Stimulated activated CD4-positive, alpha-beta T cell treated with anti-CD3 and anti-CD28 coated beads, Interleukin-2, amount 100 ng/mL, for 24 hours (primary cell): ENCODE results near the gene SPSB2.

Source experiments
- DNase-seq, 2 donors: peaks; one replicate each; pipeline ENCODE4 v3.0.0-alpha.2; 2020

Gene SPSB2

DNA sequence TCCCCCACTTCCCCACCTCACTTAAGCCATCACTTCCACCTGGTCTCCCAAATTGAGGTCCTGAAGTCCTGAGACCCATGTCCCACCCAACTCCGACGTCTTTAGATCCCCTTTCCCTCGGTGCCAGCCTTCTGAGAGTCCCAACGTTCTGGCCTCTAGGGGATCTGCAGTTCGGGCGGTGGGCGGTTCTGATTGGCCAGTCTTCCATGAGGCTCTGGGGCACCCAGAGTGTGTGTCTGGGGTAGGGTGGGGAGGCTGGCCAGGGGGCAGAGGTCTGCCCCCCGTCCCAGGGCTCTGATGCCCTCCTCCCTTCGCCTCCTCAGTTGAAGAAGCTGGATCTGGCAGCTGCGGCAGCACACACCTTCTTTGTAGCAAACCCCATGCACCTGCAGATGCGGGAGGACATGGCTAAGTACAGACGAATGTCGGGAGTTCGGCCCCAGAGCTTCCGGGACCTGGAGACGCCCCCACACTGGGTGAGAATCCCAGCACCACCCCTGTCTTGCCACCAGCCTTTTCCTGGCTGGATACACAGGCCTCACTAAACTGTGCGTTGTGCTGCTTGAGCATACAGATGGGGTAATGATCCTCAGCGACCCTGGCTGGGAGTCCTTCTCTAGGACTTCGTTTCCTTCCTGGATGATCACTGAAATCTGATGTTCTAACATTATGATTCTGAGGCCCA lies 43.4 kb downstream of the SPSB2 start:
- DNase-seq: no peak

DNA sequence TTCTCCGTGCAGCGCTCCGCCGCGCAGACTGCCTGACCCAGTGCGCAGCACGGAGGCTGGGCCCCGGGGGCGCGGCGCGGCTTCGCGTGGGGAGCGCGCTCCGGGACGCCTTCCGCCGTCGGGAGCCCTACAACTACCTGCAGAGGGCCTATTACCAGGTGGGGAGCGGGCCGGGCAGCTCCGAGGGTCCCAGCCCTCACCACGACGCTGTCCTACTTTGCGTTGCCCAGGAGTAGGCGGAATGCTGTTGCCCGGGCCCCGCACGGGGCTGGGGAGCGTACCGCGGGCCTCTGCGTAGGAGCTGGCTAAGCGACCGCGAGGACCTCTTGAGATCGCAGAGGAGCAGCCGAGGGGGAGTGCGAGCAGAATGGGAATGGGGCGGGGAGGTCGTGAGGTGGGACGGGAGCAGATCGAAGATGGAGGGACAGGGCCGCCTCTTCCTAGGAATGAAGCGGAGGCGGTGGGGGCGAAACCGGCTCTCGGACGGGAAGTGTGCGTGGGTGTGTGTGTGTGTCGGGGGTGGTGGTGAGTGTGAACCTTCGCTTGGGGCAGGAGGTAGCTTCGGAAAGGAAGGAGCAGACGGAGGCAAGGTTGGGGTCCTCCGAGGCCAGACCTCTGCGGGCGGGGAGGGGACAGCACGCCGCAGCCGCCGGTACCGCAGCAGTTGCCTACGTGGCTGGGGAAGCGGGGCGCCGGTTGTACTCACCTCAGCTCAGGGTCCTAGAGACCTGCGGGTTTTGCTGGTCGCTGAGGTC lies 44.1 kb downstream of the SPSB2 start:
- DNase-seq: peak; percentile 39 to 51

DNA sequence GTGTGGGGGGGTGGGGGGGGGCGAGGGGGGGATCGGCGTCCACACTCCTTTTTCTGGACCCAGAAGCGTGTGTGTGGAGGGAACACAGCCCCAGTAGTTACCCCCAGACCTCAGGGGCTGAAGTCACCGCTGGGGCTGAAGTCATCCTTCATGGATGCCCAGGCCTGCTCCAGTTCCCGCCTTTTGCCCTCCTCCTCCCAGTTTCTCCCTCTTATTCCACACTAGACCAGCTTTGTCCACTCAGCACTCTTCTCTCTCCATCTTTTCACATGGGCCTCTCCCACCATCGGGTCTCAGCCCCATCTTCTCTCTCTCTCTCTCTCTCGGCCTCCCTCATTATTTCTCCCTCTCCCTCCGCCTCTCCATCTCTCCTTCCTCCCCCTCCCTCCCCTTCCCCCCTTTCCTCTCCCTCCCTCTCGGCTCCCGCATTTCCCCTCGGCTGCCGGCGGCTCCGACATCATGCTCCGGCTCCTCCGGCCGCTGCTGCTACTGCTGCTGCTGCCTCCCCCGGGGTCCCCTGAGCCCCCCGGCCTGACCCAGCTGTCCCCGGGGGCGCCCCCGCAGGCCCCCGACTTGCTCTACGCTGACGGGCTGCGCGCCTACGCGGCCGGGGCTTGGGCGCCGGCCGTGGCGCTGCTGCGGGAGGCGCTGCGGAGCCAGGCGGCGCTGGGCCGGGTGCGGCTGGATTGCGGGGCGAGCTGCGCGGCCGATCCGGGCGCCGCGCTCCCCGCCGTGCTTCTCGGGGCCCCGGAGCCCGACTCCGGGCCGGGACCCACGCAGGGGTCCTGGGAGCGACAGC lies 44.9 kb downstream of the SPSB2 start, which contains the start of gene P3H3:
P3H3 (plus strand) TSS at position 426 of the 799 bp plus-strand sequence; CDS start at position 460, 34 bp downstream.
- peak in 1 of 2 donors; percentile 37 for DNase-seq

DNA sequence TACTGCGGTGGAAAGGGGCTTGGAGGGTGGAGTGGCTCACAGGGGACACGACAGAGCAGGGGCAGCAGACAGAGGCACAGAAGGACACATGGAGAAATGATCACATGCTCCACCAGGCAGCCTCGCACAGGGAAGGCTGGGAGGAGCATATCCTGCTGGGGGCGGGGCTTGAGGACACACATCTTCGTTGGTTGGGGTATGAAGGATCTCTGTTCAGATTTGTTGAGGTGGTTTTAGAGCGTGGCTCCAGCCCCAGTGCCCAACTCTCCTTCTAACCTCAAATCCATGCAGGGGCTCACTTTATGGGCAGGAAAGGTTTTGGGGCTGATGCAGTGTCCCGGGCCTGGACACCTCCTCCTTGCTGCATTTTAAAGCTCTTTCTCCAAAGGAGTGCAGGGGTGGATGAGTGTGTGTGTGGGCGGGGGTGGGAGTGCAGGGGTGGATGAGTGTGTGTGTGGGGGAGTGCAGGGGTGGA lies 45.6 kb downstream of the SPSB2 start:
- DNase-seq: peak; percentile 54 to 78

DNA sequence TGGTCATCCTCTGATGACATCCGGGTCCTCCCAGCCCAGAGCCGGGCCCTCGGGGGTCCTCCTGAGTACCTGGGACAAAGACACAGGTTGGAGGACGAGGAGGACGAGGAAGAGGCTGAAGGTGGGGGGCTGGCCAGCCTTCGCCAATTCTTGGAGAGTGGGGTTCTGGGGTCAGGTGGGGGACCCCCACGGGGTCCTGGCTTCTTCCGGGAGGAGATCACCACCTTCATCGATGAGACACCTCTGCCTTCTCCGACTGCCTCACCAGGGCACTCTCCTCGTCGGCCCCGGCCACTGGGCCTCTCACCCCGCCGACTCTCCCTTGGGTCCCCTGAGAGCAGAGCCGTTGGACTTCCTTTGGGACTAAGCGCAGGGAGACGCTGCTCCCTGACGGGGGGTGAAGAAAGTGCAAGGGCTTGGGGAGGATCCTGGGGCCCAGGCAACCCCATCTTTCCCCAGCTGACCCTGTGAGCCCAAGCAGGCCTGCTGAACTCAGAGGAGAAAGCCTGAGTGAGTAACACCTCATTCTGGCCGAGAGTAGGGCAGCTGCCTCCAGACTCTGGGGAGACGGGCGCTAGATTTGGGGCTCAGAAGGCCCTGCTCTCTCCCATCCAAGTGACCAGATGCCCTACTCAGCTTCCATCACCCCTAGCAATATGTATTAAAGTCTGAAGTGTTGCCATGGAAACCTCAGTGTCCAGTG lies 46.2 kb downstream of the SPSB2 start:
- DNase-seq: no peak

DNA sequence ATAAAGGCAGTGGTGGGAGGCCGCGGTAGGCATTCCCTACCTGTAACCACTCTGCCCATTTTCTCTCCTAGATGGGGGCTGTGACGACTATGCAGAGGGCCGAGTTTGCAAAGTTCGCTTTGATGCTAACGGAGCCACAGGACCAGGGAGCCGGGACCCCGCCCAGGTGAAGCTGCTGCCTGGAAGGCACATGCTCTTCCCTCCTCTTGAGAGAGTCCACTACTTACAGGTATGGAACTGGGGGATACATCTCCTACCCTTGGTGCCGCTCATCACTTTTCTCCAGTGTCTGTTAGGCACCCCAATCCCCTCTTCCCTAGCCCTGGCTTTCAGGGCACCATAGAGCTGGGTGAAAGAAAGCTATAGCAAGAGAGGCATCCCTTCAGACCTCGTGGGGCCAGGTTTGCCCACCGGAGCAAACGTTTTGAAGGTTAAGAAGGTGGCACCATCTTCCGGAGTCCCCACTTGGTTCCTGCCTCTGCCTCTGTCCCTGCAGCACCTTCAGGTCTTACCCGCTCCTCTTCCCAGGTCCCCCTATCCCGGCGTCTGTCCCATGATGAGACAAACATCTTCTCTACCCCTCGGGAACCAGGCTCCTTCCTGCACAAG lies 46.9 kb downstream of the SPSB2 start:
- no peak for DNase-seq

DNA sequence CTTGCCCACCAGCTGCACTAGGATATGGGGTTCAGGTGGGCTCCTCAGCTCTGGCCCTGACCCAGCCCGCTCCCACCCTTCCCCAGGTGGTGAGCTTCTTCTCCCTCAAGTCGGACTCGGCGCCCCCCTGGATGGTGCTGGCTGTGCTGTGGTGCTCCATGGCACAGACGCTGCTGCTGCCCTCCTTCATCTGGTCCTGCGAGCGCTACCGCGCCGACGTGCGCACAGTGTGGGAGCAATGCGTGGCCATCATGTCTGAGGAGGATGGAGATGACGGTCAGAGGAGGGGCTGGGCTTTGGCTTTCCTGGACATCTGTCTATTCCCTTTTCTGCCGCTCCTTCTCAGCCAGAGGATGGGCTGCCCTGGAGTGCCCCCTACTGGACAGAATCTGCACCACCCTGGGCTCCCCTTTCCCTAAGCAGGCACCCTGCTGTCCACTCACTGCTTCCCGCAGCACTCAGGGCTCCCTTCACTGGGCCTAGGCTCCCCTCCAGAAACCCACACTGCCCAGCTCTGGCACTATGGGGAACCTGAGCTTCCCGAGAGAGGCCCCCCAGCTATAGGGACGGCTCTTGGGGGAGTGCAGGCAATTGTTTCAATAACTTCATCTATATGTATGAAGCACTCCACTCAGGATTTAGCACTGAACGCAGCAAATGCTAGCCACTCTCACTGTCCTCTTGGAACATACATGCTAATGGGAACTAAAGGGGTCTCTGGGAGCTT lies 47.5 kb downstream of the SPSB2 start:
- peak; percentile 89 to 91 for DNase-seq

DNA sequence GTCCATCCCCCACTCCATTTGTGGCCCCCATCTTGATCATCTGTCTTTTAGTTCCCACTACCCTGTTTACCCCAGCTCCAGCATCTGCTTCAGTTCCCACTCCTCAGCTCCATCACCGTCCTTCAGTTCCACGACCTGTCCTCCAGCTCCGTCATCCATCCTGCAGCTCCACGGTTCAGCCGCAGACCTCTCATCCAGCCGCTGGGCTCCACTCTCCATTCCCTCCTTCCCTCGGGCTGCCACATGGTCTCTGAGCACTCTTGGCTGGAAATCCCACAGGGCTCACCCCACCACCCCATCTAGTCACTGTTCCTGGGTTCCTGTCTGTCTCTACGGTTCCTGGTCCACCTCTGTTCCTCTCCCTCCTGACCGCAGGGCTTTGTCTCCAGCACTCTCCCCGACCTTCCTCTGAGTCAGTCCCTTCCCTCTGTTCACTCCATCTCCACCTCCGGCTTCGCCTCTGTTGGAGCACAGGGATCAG lies 48.2 kb downstream of the SPSB2 start:
- DNase-seq: no peak

DNA sequence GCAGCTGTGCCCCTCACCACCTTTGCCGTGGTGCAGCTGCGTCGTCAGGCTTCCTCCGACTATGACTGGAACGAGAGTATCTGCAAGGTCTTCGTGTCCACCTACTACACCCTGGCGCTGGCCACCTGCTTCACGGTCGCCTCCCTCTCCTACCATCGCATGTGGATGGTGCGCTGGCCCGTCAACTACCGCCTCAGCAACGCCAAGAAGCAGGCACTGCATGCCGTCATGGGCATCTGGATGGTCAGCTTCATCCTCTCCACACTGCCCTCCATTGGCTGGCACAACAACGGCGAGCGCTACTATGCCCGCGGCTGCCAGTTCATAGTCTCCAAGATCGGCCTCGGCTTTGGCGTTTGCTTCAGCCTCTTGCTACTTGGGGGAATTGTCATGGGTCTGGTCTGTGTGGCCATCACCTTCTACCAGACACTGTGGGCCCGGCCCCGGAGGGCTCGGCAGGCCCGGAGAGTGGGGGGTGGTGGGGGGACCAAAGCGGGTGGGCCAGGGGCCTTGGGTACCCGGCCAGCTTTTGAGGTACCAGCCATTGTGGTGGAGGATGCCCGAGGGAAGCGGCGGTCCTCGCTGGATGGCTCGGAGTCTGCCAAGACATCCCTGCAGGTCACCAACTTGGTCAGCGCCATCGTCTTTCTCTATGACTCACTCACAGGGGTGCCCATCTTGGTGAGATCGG lies 48.9 kb downstream of the SPSB2 start:
- DNase-seq: no peak

DNA sequence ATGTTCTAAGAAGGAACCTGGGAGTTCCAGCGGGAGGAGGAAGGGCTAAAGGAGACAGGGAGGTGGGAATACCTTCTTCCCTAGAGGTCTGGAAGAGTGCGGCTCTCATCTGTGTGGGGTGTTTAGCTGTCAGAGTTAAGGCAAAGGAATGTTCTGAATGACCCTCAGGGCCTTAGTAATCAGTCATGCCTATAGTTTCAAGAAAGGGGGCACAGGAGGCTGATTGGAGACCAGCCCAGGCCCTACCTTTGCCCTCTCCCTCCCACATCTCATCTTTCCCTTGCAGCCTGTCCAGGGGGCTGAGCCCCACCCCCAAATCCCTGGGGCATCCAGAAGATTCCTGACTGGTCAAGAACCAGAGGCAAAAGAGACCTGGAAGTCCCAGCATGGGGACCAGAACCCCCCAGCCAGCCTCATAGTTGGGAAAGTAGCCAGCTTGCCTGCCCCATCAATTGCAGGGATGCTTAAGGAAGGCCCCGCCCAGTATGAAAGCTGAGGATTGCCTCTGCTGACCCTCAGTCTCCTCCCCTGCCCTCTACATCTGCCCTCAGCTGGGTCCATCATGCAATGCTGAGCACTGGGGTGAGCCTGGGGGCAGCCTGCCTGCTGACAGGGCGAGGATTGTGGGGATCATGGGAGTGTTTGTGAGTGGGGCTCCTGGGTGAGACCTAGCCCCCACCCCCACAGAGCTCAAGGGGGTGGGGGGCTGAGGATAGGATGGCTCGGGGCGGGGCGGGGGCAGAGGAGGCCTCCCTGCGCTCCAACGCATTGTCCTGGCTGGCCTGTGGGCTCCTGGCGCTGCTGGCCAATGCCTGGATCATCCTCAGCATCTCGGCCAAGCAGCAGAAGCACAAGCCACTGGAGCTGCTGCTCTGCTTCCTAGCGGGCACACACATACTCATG lies 49.7 kb downstream of the SPSB2 start:
- DNase-seq: no peak

DNA sequence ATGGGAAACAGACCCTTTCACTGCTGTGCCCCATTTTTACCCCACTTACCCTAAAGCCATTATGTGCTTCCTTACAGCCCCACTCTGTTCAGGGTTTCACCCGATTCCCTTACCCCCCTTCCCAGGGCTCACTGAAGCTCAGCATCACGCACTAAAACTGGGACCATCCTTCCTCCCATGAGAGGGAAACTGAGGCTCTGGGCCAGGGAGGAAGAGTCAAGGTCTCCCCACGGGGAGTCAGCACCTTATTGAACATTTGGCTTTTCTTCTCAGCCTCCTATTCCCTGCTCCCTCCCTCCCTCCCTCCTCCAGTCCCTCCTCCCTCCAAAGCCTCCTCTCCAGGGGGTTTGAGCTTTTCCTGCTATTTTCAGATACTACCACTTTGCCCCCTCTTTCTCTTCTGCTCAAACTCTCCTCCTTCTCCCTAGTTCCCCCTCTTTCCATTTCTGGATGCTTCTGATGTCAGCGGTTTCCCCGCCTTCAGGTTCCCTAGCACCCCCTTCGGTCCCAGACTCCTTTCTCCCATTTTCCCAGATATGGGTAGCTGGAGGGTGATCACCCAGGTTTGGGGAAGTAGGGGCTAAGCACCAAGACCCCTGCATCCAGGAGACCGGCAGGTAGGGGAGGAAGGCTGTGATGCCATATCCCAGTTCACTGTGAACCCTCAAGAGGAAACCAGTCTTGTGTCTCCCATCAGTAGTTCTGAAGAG lies 50.5 kb downstream of the SPSB2 start:
- no peak for DNase-seq

DNA sequence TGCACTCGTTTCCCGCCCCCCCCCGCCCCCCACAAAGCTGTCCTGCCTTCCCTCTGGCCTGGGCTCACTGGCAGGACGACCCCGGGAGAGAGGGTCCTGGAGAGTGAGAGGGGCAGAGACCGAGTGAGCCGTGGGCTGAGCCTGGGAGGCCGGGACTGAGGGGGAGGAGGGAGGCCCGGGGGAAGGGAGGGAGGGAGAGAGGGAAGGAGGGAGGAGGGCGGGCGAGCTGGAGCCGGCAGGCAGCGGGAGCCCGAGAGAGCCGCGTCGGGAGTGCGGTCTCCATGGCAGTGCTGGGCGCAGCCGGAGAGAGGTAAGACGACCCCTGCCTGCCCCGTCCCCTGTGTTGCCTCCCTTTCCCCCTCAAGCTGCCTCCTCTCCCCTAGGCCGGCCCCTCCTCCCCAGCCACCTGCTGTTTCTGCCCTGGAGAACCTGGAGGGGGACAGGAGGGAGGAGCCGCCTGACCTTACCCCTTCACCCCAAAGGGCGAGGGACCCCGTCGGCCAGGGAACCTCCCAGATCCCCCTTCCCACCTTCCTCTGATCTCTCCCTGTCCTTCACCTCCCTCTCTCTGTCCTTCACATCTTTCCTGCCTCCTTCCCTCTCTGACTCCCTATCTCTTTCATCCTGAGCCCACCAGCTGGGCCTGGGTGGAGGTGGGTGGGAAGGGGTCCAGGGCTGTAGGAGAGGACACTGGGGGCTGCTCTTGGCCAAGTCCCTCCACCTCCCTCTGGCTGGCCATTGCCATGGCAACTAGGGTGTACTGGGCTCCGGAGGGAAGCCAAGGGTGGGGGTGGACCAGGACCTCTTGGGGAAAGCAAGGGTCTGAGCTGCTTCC lies 51.3 kb downstream of the SPSB2 start, which contains the start of gene GPR162:
GPR162 (plus strand) TSS at position 231 of the 835 bp plus-strand sequence. CDS start 2,078 bp downstream, outside the sequence.
- DNase-seq: peak in 1 of 2 donors; percentile 21
